HEK293T (cell line): ENCODE measurements around the gene EDIL3.

ENCODE experiments used
- CTCF ChIA-PET: fragments of 350-600 bp; formaldehyde crosslinking; extraction: SDS; loops from one replicate; lab custom pipeline; 2021; ENCODE audit warnings: antibody characterized with exemption, inconsistent platforms; lab: Yijun Ruan, JAX
- POLR2A ChIA-PET: fragments of 350-600 bp; formaldehyde crosslinking; extraction: SDS; loops from one replicate; lab custom pipeline; 2020; ENCODE audit warnings: antibody characterized with exemption, inconsistent platforms; lab: Yijun Ruan, JAX
- DNase-seq: peaks from one replicate; pipeline ENCODE4 v3.0.0; 2012; ENCODE audit warnings: mixed read lengths; ENCODE audit errors: extremely low spot score
- ARNT ChIP-seq: fragments of 450-650 bp; IDR thresholded peaks from 2 replicates; pipeline ENCODE4 v1.6.1; 2017; ENCODE audit warnings: mild to moderate bottlenecking
- BHLHE40 ChIP-seq: fragments of 450-650 bp; IDR thresholded peaks from 2 replicates; pipeline ENCODE4 v1.6.1; 2016; ENCODE audit warnings: mild to moderate bottlenecking, moderate library complexity, borderline replicate concordance
- CTBP1 ChIP-seq: fragments of 450-650 bp; IDR thresholded peaks from 2 replicates; pipeline ENCODE4 v1.6.1; 2016; ENCODE audit warnings: borderline replicate concordance
- ELF4 ChIP-seq: fragments of 450-650 bp; IDR thresholded peaks from 2 replicates; pipeline ENCODE4 v1.6.1; 2017; ENCODE audit warnings: antibody characterized with exemption
- FOXA1 ChIP-seq: fragments of 450-650 bp; IDR thresholded peaks from 2 replicates; pipeline ENCODE4 v1.6.1; 2016; ENCODE audit warnings: mild to moderate bottlenecking
- FOXK2 ChIP-seq: fragments of 450-650 bp; IDR thresholded peaks from 2 replicates; pipeline ENCODE4 v1.6.1; 2016; ENCODE audit warnings: mild to moderate bottlenecking
- FOXM1 ChIP-seq: fragments of 450-650 bp; IDR thresholded peaks from 2 replicates; pipeline ENCODE4 v1.6.1; 2017; ENCODE audit warnings: mild to moderate bottlenecking, borderline replicate concordance
- HDGF ChIP-seq: fragments of 450-650 bp; IDR thresholded peaks from 2 replicates; pipeline ENCODE4 v1.6.1; 2017; ENCODE audit warnings: antibody characterized with exemption, borderline replicate concordance
- L3MBTL2 ChIP-seq: fragments of 450-650 bp; conservative IDR thresholded peaks from 2 replicates; pipeline ENCODE4 v1.6.1; 2016; ENCODE audit warnings: mild to moderate bottlenecking
- LEF1 ChIP-seq: fragments of 450-650 bp; IDR thresholded peaks from 2 replicates; pipeline ENCODE4 v1.6.1; 2017; ENCODE audit warnings: mild to moderate bottlenecking, borderline replicate concordance
- NFRKB ChIP-seq: fragments of 450-650 bp; IDR thresholded peaks from 2 replicates; pipeline ENCODE4 v1.6.1; 2016; ENCODE audit warnings: mild to moderate bottlenecking, moderate library complexity
- PKNOX1 ChIP-seq: fragments of 450-650 bp; IDR thresholded peaks from 2 replicates; pipeline ENCODE4 v1.6.1; 2016
- SP1 ChIP-seq: fragments of 450-650 bp; IDR thresholded peaks from 2 replicates; pipeline ENCODE4 v1.6.1; 2017
- SUZ12 ChIP-seq: fragments of 450-650 bp; IDR thresholded peaks from 2 replicates; pipeline ENCODE4 v1.6.1; 2016; ENCODE audit warnings: mild to moderate bottlenecking
- TARDBP ChIP-seq: fragments of 450-650 bp; IDR thresholded peaks from 2 replicates; pipeline ENCODE4 v1.6.1; 2016
- ZNF384 ChIP-seq: fragments of 450-650 bp; IDR thresholded peaks from 2 replicates; pipeline ENCODE4 v1.6.1; 2016

The EDIL3 gene

GRCh38 chr5:83922699-83923098, 462.0 kb downstream of the EDIL3 start:
- ChIA-PET CTCF (interaction anchor here (0.6 kb wide), 1 partner anchor 21 kb away, joined by 3 read pairs; no protein-coding TSS in a partner anchor), POLR2A (no interaction called here)
- no peak for DNase-seq
- TF ChIP-seq TARDBP (no peak), LEF1 (no peak), FOXA1 (no peak), FOXM1 (no peak), ARNT (no peak), BHLHE40 (no peak), FOXK2 (no peak), HDGF (no peak), SUZ12 (no peak), L3MBTL2 (no peak), NFRKB (no peak), ZNF384 (no peak), PKNOX1 (no peak), ELF4 (no peak), SP1 (no peak), CTBP1 (no peak)

DNA sequence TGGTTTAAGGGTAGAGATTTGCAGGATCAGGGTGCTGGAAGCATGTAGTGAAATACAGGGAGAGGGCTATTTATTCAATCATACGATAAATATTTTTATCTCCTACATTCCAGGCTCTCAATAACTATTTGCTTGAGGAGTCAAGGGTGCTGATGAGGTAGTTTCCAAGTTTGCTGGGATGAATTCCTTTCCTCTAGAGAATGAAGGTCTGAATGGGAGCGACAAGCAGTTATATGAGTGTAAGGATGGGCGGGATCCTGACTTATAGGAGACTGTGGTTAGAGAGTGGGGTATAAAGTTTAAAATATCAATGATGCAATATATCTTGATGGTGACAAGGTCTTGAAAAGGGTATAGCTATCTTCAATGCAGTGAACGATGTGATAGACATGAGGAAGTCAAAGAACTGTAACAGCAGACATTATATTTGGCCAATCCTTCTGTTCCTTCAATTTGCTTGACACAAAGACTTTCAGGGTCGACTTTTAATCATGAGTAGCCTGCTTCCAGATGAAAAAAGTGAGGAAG, 462.9 kb downstream of the EDIL3 start:
- ChIA-PET POLR2A (no interaction called here), CTCF (no interaction called here)
- DNase-seq = no peak
- no peak for TF ChIP-seq PKNOX1
- no peak for TF ChIP-seq L3MBTL2
- no peak for TF ChIP-seq ARNT
- no peak for TF ChIP-seq ELF4
- no peak for TF ChIP-seq FOXA1
- no peak for TF ChIP-seq SUZ12

DNA sequence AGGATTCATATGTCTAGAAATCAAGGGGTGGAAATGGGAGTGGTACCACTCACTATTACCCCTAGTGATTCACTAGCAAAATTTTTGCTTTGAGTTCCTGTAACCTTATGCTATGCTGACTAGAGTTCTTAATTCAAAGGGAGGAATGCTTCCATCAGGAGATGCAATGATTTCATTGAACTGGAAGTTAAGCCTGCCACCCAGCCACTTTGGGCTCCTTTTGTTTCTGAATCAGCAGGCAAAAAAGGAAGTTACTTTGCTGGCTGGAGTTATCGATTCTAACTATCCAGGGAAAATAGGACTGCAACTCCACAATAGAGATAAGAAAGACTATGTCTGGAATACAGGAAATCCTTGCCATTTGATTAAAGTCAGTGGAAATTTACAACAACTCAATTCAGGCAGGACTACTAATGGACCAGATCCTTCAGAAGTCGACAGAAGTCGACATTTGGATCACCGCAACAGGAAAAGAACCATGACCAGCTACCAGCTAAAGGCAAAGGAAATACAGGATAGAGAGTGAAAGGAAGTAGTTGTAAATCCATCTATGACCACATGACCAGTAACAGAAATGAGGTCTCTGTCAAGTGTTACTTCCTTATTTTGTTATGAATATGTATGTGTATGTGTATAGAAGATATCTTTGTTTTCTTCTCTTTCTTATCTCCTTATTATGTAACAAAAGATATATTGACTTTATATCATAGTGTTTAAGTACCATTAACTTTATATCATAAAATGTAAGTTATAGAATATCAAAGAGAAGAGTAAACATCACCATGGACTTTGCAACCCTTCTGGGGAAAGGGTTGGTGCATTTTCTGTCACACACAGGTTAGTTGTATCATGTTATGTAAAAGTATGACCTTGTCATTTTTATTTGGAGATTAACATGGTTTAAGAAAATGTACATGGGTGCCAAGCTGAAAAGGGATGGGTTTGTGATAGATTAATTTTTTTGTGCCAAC, 465.3 kb downstream of the EDIL3 start:
- no peak for DNase-seq
- TF ChIP-seq SUZ12 (no peak), LEF1 (no peak), TARDBP (no peak)
- ChIA-PET CTCF (interaction anchor here (0.6 kb wide), 1 partner anchor 620 kb away, joined by 3 read pairs; no protein-coding TSS in a partner anchor), POLR2A (no interaction called here)

DNA sequence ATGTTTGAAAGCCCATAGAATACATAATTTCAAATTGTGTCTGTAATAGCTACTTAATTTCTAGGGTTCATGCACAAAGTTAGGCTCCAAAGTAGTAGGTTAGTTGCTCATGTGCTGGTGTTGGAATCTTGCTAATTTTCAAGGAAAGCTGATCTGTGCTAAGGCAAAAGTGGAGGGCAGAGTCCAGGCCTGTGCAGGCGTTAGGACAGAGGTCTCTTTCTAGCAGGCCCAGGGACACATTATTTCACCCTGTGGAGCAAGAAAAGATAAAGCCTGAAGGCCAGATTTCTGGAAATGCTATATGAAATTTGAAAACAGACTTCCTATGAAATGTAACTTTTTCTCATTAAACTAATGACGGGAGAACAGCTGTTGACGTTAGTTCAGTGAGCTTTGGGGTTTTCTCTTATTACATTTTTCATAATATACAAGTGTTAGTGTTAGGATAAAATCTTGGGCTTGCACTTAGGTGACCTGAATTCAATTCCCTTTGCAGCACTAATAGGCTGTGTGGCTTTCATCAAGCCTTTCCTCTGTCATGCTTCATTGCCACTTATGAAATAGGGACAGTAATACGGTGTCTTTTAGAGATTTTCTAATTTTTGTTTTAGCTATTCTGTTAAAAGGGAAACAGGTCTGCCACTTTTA, 467.3 kb downstream of the EDIL3 start:
- CTCF ChIA-PET = no interaction called here

More for the DNA sequence above, 467.3 kb downstream of the EDIL3 start:
- no peak for DNase-seq
- TF ChIP-seq ARNT (no peak), PKNOX1 (no peak), L3MBTL2 (no peak), LEF1 (no peak), FOXK2 (no peak), ELF4 (no peak), ZNF384 (no peak), TARDBP (no peak), SP1 (no peak), NFRKB (no peak), FOXA1 (no peak), FOXM1 (no peak), HDGF (no peak), CTBP1 (no peak), SUZ12 (no peak), BHLHE40 (no peak)
- POLR2A ChIA-PET = no interaction called here
